ENCODE data around the gene GUF1. TPM values are rescaled to one million over a fixed set of nuclear protein-coding genes. Genes with fewer than 3 reads are reported as not detected.
A peak's percentile ranks its signal among the peaks of the same experiment; 100 is the strongest.

The GUF1 gene
- total and polyA plus RNA-seq, 2 of the 13 experiments (the other 11 are each of a cell fraction or from before 2014, with no cell fraction given) = 10.3 to 24.6 TPM

DNA sequence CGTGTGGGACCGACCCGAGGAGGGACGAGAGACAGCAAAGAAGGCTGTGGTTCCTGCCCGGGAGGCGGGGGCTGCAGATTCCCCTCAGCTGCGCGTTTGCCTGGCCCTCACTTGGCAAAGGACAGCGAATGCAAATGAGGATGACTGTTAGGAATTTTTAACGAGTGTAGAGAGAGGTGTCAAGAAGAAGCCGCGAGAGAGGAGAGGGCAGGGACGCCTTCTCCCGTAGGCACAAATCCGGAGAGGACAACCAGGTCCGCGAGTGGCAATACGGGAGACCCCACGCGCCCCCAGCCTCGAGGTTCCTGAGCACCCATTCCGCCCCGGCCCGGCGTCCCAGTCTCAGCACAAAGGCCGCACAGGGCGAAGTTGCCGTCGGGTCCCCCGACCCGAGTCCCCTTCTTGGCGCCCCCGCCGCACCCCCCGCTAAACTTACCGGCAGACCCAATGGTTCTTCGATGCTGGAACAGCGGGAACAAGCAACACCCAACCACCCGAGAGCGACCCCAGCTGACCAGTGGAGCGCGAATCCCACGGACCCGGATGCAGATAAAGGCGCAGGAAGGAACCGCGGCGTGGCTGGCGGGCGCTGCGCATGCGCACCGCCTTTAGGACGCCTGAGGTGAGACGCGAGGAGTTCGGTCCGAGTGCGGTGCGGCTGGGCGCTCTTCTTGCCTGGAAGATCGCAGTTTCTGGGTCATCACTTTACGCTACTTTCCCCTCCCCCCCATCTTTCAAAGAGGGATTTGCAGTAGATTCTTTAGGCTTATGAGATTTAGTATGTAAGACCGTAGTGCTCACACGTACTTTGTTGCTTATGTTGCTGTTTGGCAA lies 48.0 kb downstream of the GUF1 start, which contains the start of gene GNPDA2 (continued):
- TF ChIP-seq TBX2 (CRISPR knock-in tag; IDR thresholded peaks at IDR 0.05; ENCODE audit: borderline replicate concordance) (peak; percentile 76; the same call in 1 of the 2 replicates), HOXD1 (CRISPR knock-in tag; IDR thresholded peaks at IDR 0.05) (no peak), SMC3 (IDR thresholded peaks at IDR 0.05; ENCODE audit: low read length) (no peak), SMARCE1 (IDR thresholded peaks at IDR 0.05; ENCODE audit: borderline replicate concordance) (no peak), TCF7 (IDR thresholded peaks at IDR 0.05; ENCODE audit: low read depth) (no peak), ZNF678 (CRISPR knock-in tag; IDR thresholded peaks at IDR 0.05) (no peak), TP53 (CRISPR knock-in tag; conservative IDR thresholded peaks at IDR 0.05) (no peak), ATM (IDR thresholded peaks at IDR 0.05; ENCODE audit: borderline replicate concordance) (no peak), ZNF180 (CRISPR knock-in tag; IDR thresholded peaks at IDR 0.05; ENCODE audit: borderline replicate concordance, low read depth) (no peak), ZNF225 (CRISPR knock-in tag; IDR thresholded peaks at IDR 0.05) (no peak), HOXA3 (CRISPR knock-in tag; IDR thresholded peaks at IDR 0.05) (peak; percentile 71), ZNF296 (CRISPR knock-in tag; conservative IDR thresholded peaks at IDR 0.05) (no peak), ZNF891 (CRISPR knock-in tag; IDR thresholded peaks at IDR 0.05) (no peak; the same call in 1 of the 2 replicates), GZF1 (CRISPR knock-in tag; IDR thresholded peaks at IDR 0.05) (no peak), SRSF1 (optimal IDR thresholded peaks at IDR 0.05; ENCODE audit: low read depth, low read length) (peak; percentile 89), HNRNPK (IDR thresholded peaks at IDR 0.05; ENCODE audit: low read depth, low read length, poor library complexity, severe bottlenecking) (no peak), MAX (IDR thresholded peaks at IDR 0.05) (peak; percentile 95), ZNF670 (CRISPR knock-in tag; IDR thresholded peaks at IDR 0.05; ENCODE audit: borderline replicate concordance) (no peak), BRCA1 (CRISPR knock-in tag; IDR thresholded peaks at IDR 0.05) (no peak), NFATC3 (CRISPR knock-in tag; IDR thresholded peaks at IDR 0.05) (no peak; the same call in 1 of the 2 replicates), ADNP (CRISPR knock-in tag; IDR thresholded peaks at IDR 0.05) (no peak), MXD3 (CRISPR knock-in tag; IDR thresholded peaks at IDR 0.05) (peak; percentile 79; the same call in 1 of the 2 replicates), ZNF331 (CRISPR knock-in tag; IDR thresholded peaks at IDR 0.05) (peak; percentile 74)
- TF ChIP-seq, protein P1, sequence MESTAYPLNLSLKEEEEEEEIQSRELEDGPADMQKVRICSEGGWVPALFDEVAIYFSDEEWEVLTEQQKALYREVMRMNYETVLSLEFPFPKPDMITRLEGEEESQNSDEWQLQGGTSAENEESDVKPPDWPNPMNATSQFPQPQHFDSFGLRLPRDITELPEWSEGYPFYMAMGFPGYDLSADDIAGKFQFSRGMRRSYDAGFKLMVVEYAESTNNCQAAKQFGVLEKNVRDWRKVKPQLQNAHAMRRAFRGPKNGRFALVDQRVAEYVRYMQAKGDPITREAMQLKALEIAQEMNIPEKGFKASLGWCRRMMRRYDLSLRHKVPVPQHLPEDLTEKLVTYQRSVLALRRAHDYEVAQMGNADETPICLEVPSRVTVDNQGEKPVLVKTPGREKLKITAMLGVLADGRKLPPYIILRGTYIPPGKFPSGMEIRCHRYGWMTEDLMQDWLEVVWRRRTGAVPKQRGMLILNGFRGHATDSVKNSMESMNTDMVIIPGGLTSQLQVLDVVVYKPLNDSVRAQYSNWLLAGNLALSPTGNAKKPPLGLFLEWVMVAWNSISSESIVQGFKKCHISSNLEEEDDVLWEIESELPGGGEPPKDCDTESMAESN (CRISPR knock-in tag; conservative IDR thresholded peaks at IDR 0.05) = peak; percentile 81; the same call in 1 of the 2 replicates
- TF ChIP-seq, protein P2, sequence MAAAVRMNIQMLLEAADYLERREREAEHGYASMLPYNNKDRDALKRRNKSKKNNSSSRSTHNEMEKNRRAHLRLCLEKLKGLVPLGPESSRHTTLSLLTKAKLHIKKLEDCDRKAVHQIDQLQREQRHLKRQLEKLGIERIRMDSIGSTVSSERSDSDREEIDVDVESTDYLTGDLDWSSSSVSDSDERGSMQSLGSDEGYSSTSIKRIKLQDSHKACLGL (CRISPR knock-in tag; IDR thresholded peaks at IDR 0.05) = peak; percentile 74

Measured in HepG2 (cell line).